HEK293 (cell line): ENCODE measurements around the gene DPCD.
"Not testable (repeated sequence)": the region's sequence is repeated elsewhere in the genome, so short reads cannot be mapped to it uniquely, and the experiment has no call there.

Source experiments
- CTCF ChIA-PET: fragments of 350-600 bp; formaldehyde crosslinking; extraction: SDS; loops from one replicate; lab custom pipeline; 2021; ENCODE audit warnings: antibody characterized with exemption; lab: Yijun Ruan, JAX
- POLR2A ChIA-PET: fragments of 300-600 bp; formaldehyde crosslinking; extraction: SDS; loops from one replicate; lab custom pipeline; 2020; ENCODE audit warnings: antibody characterized with exemption, inconsistent platforms; lab: Yijun Ruan, JAX
- H3K27ac ChIP-seq: fragments of 200-500 bp; sonication (Bioruptor generic); 2 replicates; pipeline ENCODE4 v1.5.1; 2014; ENCODE audit warnings: low read depth, low read length, control low read depth, inconsistent platforms; ENCODE audit errors: extremely low read depth
- H3K36me3 ChIP-seq, 2 experiments: fragments of 200-500 bp in 1 of 2; sonication (Bioruptor generic) in 1 of 2; 1 replicate in 1 of 2; 2 replicates in 1 of 2; pipeline ENCODE4 v1.5.1; 2014 to 2017; ENCODE audit warnings: inconsistent platforms in 2 of 2, low read length in 2 of 2; ENCODE audit not compliant: control insufficient read depth in 2 of 2, insufficient read depth in 1 of 2
- H3K4me1 ChIP-seq: fragments of 200-500 bp; sonication (Bioruptor generic); 2 replicates; pipeline ENCODE4 v1.5.1; 2014; ENCODE audit warnings: mild to moderate bottlenecking, low read length, inconsistent platforms; ENCODE audit not compliant: control insufficient read depth, insufficient read depth
- H3K4me3 ChIP-seq: 2 replicates; pipeline ENCODE4 v1.5.1; 2011; ENCODE audit warnings: low read depth, mild to moderate bottlenecking, control low read depth, low read length, moderate library complexity
- H3K9me3 ChIP-seq: fragments of 200-500 bp; sonication (Bioruptor generic); 2 replicates; pipeline ENCODE4 v1.5.1; 2014; ENCODE audit warnings: low read depth, low read length, inconsistent platforms; ENCODE audit not compliant: control insufficient read depth, insufficient read depth
- KLF1 ChIP-seq: fragments of 450-650 bp; formaldehyde crosslinking; IDR thresholded peaks from 2 replicates; pipeline ENCODE4 v1.5.1; 2016; ENCODE audit warnings: missing biosample characterization, missing genetic modification characterization
- KLF10 ChIP-seq: fragments of 450-650 bp; IDR thresholded peaks from 2 replicates; pipeline ENCODE4 v1.5.1; 2018; ENCODE audit warnings: missing biosample characterization, mild to moderate bottlenecking, missing genetic modification characterization
- PRDM10 ChIP-seq: fragments of 450-650 bp; formaldehyde crosslinking; IDR thresholded peaks from 2 replicates; pipeline ENCODE4 v1.5.1; 2016; ENCODE audit warnings: missing biosample characterization, missing genetic modification characterization
- TSHZ1 ChIP-seq: fragments of 450-650 bp; formaldehyde crosslinking; IDR thresholded peaks from 2 replicates; pipeline ENCODE4 v1.5.1; 2016; ENCODE audit warnings: missing biosample characterization, missing genetic modification characterization, borderline replicate concordance
- ZBTB8A ChIP-seq: fragments of 450-650 bp; formaldehyde crosslinking; IDR thresholded peaks from 2 replicates; pipeline ENCODE4 v1.5.1; 2016; ENCODE audit warnings: missing biosample characterization, missing genetic modification characterization
- ZNF211 ChIP-seq: fragments of 450-650 bp; formaldehyde crosslinking; IDR thresholded peaks from 2 replicates; pipeline ENCODE4 v1.5.1; 2016; ENCODE audit warnings: low read depth, missing biosample characterization, missing genetic modification characterization
- ZNF488 ChIP-seq: fragments of 450-650 bp; formaldehyde crosslinking; IDR thresholded peaks from 2 replicates; pipeline ENCODE4 v1.5.1; 2016; ENCODE audit warnings: missing biosample characterization, missing genetic modification characterization
- ZSCAN18 ChIP-seq: fragments of 450-650 bp; formaldehyde crosslinking; IDR thresholded peaks from 2 replicates; pipeline ENCODE4 v1.5.1; 2016; ENCODE audit warnings: missing biosample characterization, missing genetic modification characterization

DPCD gene

GRCh38 chr10:101631821-101632475 is 43.8 kb downstream of the DPCD start:
- H3K9me3 ChIP-seq: no peaks in the 10 kb centered on the region
- no peak overlapping the region for H3K4me3 ChIP-seq
- H3K36me3 ChIP-seq: peaks cover 3 to 5% of the 10 kb centered on the region in 2 experiments; a peak in 2 of 3 replicates
- no peak overlapping the region for H3K27ac ChIP-seq
- POLR2A ChIA-PET: interaction anchor here (0.6 kb wide), 1 partner anchor 79 kb away, joined by 6 read pairs; no protein-coding TSS in a partner anchor
- no peaks in the 10 kb centered on the region for H3K4me1 ChIP-seq
- no peak for TF ChIP-seq KLF10 (tag by site-specific recombination)
- TF ChIP-seq KLF1: peak; percentile 58
- no peak for TF ChIP-seq ZBTB8A (tag by site-specific recombination)
- no peak for TF ChIP-seq TSHZ1
- no peak for TF ChIP-seq ZSCAN18 (tag by site-specific recombination)
- no peak for TF ChIP-seq PRDM10 (tag by site-specific recombination)
- CTCF ChIA-PET: interaction anchor here (0.6 to 1.6 kb wide), 2 partner anchors 54 to 62 kb away, joined by 3 read pairs; no protein-coding TSS in a partner anchor

GRCh38 chr10:101633510-101633909 is 45.4 kb downstream of the DPCD start:
- CTCF ChIA-PET, H3K36me3 ChIP-seq, H3K4me1 ChIP-seq, H3K4me3 ChIP-seq, POLR2A ChIA-PET, H3K9me3 ChIP-seq, H3K27ac ChIP-seq: not testable (repeated sequence)
- peak; percentile 96 for TF ChIP-seq ZNF211 (tag by site-specific recombination)

GRCh38 chr10:101639141-101639900 is 51.2 kb downstream of the DPCD start:
- CTCF ChIA-PET: interaction anchor here (1.3 kb wide), 1 partner anchor 18 kb away, joined by 3 read pairs; no protein-coding TSS in a partner anchor
- Histone ChIP-seq H3K9me3 (no peaks in the 10 kb centered on the region), H3K4me1 (no peaks in the 10 kb centered on the region), H3K36me3 (peaks cover 5 to 12% of the 10 kb centered on the region in 2 experiments; a peak in 2 of 3 replicates), H3K4me3 (no peak overlapping the region), H3K27ac (no peak overlapping the region)
- TF ChIP-seq ZNF488 (tag by site-specific recombination): no peak
- POLR2A ChIA-PET: no interaction called here
